ELF-1 (cell line): Measurements from ENCODE around the gene KCNE1.
"Not testable (repeated sequence)": the region's sequence is repeated elsewhere in the genome, so short reads cannot be mapped to it uniquely, and the experiment has no call there.

Experiments used
- DNase-seq: peaks from one replicate; pipeline ENCODE4 v3.0.0-alpha.2; 2016; ENCODE audit warnings: low read depth, low spot score

Gene KCNE1

GRCh38 chr21:34417448-34418077, 94.4 kb downstream of the KCNE1 start:
- not testable (repeated sequence) for DNase-seq

GRCh38 chr21:34407294-34407693, 104.7 kb downstream of the KCNE1 start:
- not testable (repeated sequence) for DNase-seq

- not testable (repeated sequence) for DNase-seq
Observed at GRCh38 chr21:34406676-34407075, 105.3 kb downstream of the KCNE1 start.

GRCh38 chr21:34406102-34406501, 105.9 kb downstream of the KCNE1 start:
- DNase-seq = not testable (repeated sequence)

- not testable (repeated sequence) for DNase-seq
Observed at GRCh38 chr21:34405686-34406085, 106.3 kb downstream of the KCNE1 start.

- not testable (repeated sequence) for DNase-seq
Observed at GRCh38 chr21:34404742-34405141, 107.3 kb downstream of the KCNE1 start.

- not testable (repeated sequence) for DNase-seq
Observed at GRCh38 chr21:34400522-34400921, 111.5 kb downstream of the KCNE1 start.
